Thymus (tissue), 11 donors: ENCODE data around the gene IGLL5. TPM values are rescaled to one million over a fixed set of nuclear protein-coding genes. Genes with fewer than 3 reads are reported as not detected.

Experiments
- DNase-seq, 9 donors: peaks; one replicate each; pipeline ENCODE4 v3.0.0-alpha.2; 2013; ENCODE audit warnings: low spot score in 9 of 9, low read depth in 6 of 9, missing footprints in 1 of 9
- H3K27ac ChIP-seq, 2 donors: one replicate each; pipeline ENCODE4 v1.5.1; 2013; ENCODE audit warnings: control low read depth in 1 of 2, low read depth in 1 of 2, low read length in 1 of 2, mild to moderate bottlenecking in 1 of 2, moderate library complexity in 1 of 2
- H3K27me3 ChIP-seq, 2 donors: one replicate each; pipeline ENCODE4 v1.5.1; 2013; ENCODE audit warnings: low read length in 1 of 2; ENCODE audit not compliant: control insufficient read depth in 2 of 2, insufficient read depth in 1 of 2
- H3K36me3 ChIP-seq, 2 donors: one replicate each; pipeline ENCODE4 v1.5.1; 2013; ENCODE audit warnings: low read length in 1 of 2, mild to moderate bottlenecking in 1 of 2, moderate library complexity in 1 of 2; ENCODE audit not compliant: control insufficient read depth in 2 of 2, insufficient read depth in 2 of 2
- H3K4me1 ChIP-seq, 2 donors: one replicate each; pipeline ENCODE4 v1.5.1; 2013; ENCODE audit warnings: low read length in 2 of 2; ENCODE audit not compliant: control insufficient read depth in 2 of 2, insufficient read depth in 2 of 2
- H3K4me3 ChIP-seq, 2 donors: one replicate each; pipeline ENCODE4 v1.5.1; 2013; ENCODE audit warnings: low read length in 2 of 2, control low read depth in 1 of 2, mild to moderate bottlenecking in 1 of 2
- H3K9me3 ChIP-seq, 2 donors: one replicate each; pipeline ENCODE4 v1.5.1; 2013; ENCODE audit warnings: low read length in 1 of 2, mild to moderate bottlenecking in 1 of 2; ENCODE audit not compliant: control insufficient read depth in 2 of 2, insufficient read depth in 1 of 2
- WGBS: extraction: QIAGEN DNeasy Blood & Tissue Kit; methylation state at CpG from one replicate; pipeline ENCODE4 v1.1.7; 2013; 5-methylcytosine and 5-hydroxymethylcytosine counted together
- polyA plus RNA-seq: library from polyadenylated mRNA; stranded (reverse); fragments of 200-250 nt; gene quantifications from one replicate; pipeline ENCODE4 v1.2.3, GENCODE V29; 2013
- total RNA-seq: library from RNA; stranded (reverse); fragments of 120-200 nt; gene quantifications from one replicate; pipeline ENCODE4 v1.2.4, GENCODE V29; 2013
- donor health status: healthy.

IGLL5 gene
- total and polyA plus RNA-seq, 2 donors: 2.3 to 29.9 TPM

- Histone ChIP-seq H3K4me3 (no peak overlapping the region), H3K4me1 (peaks cover 36 to 37% of the 10 kb centered on the region in 2 donors), H3K27ac (no peak overlapping the region), H3K27me3 (no peaks in the 10 kb centered on the region), H3K36me3 (no peaks in the 10 kb centered on the region), H3K9me3 (no peaks in the 10 kb centered on the region)
- DNase-seq: peak in 8 of 9 donors; percentile 61 to 86 (median 73)
- 60% methylated on average over 5 of the region's 5 CpGs for WGBS
Measured at GRCh38 chr22:22848364-22848866, 39.2 kb upstream of the IGLL5 start.

DNA sequence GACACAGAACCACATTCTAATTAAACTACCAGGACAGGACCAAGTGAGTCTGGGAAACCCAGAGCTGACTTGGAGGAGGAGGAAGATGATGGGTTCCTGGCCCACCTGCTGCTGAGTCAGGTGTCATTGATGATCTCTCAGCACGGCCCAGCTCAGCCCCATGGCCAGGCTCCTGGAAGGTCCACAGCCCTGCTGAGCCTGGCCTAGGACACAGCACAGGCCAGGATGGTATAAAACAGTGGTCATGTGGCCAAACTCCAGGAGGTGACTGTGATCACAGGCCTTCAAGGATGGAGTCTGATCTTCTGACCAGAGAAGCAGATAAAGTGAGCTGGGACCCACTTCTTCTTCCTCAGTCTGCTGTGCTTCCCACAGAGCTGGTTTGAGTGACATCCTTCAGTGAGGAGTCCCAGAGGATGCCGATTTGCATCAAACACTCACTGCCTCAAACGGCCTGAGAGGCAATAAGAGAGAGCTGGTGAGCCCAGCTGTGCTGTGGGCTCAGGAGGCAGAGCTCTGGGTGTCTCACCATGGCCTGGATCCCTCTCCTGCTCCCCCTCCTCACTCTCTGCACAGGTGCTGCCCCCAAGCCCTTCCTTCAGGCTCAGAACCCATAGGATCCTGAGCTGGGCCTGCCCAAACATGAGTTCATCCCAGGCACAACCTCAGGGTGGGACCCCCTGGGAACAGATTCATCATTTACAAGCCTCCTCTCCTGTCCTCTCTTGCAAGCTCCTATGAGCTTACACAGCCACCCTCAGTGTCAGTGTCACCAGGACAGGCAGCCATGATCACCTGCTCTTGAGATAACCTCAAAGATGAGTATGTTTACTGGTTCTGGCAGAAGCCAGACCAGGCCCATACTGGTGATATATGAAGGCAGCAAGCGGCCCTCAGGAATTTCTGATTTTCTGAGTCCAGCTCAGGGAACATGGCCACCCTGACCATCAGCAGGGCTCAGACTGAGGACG, 37.7 kb upstream of the IGLL5 start:
- Histone ChIP-seq H3K27ac (peak overlapping the region in 1 of 2 donors; percentile 1), H3K4me1 (peaks cover 40 to 47% of the 10 kb centered on the region in 2 donors), H3K27me3 (no peaks in the 10 kb centered on the region), H3K9me3 (no peaks in the 10 kb centered on the region), H3K36me3 (peaks cover 0 to 4% of the 10 kb centered on the region in 2 donors), H3K4me3 (no peak overlapping the region)
- 81% methylated on average over 5 of the region's 5 CpGs for WGBS
- DNase-seq: no peak

GRCh38 chr22:22851969-22852368, 35.6 kb upstream of the IGLL5 start:
- DNase-seq: no peak
- H3K27me3 ChIP-seq: no peaks in the 10 kb centered on the region
- no peak overlapping the region for H3K27ac ChIP-seq
- peaks cover 0 to 4% of the 10 kb centered on the region in 2 donors for H3K36me3 ChIP-seq
- peaks cover 58 to 67% of the 10 kb centered on the region in 2 donors for H3K4me1 ChIP-seq
- H3K9me3 ChIP-seq: no peaks in the 10 kb centered on the region
- WGBS: 97% methylated on average over 5 of the region's 5 CpGs
- H3K4me3 ChIP-seq: no peak overlapping the region

DNA sequence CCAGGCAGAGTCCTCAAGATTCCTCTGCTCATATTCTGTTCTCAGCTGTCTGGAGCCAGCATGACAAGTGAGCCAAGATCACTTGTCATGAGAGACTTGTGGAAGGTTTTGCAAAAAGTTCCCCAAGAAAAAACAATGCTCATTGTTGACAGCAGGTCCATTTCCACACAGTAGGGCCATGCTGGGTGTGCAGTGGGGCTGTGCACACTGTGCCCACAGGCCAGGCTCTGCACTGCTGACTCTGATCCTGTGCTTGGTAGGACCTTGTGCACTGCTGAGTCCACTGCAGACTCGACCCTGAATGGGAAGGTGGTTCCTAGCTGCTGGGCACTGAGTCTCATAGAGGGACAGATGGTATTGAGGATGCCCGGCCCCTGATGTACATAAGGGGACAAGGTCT, 33.9 kb upstream of the IGLL5 start:
- WGBS: 91% methylated on average over 2 of the region's 2 CpGs
- no peak overlapping the region for H3K27ac ChIP-seq
- peaks cover 66 to 75% of the 10 kb centered on the region in 2 donors for H3K4me1 ChIP-seq
- H3K27me3 ChIP-seq: no peaks in the 10 kb centered on the region
- peaks cover 0 to 4% of the 10 kb centered on the region in 2 donors for H3K36me3 ChIP-seq
- no peaks in the 10 kb centered on the region for H3K9me3 ChIP-seq
- no peak for DNase-seq
- H3K4me3 ChIP-seq: no peak overlapping the region

GRCh38 chr22:22854466-22854865, 33.1 kb upstream of the IGLL5 start:
- no peak overlapping the region for H3K4me3 ChIP-seq
- H3K4me1 ChIP-seq: peaks cover 63 to 72% of the 10 kb centered on the region in 2 donors
- no peak for DNase-seq
- WGBS: 97% methylated on average over 8 of the region's 8 CpGs
- no peak overlapping the region for H3K27ac ChIP-seq
- peaks cover 0 to 4% of the 10 kb centered on the region in 2 donors for H3K36me3 ChIP-seq
- H3K9me3 ChIP-seq: no peaks in the 10 kb centered on the region
- no peaks in the 10 kb centered on the region for H3K27me3 ChIP-seq

DNA sequence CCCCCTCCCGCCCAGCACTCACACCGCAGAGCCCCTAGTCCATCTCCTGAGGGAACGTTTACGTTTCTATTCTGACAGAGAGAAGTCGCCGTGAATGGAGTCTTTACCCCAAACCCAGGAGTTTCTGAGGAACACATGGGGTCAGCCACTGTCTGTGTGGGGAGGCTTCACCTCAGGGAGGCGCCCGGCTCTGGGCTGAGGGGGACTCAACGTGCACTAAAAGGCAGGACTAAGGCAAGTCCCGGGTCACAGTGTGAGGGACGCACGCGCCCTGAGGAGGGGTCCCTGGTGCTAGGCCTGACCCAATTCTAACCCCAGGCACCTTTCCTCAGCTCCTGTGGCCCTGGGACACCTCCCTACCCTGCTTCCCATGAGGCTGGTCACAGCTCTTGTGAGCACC, 32.5 kb upstream of the IGLL5 start:
- no peak overlapping the region for H3K27ac ChIP-seq
- no peak overlapping the region for H3K4me3 ChIP-seq
- H3K9me3 ChIP-seq: no peaks in the 10 kb centered on the region
- peaks cover 0 to 4% of the 10 kb centered on the region in 2 donors for H3K36me3 ChIP-seq
- no peaks in the 10 kb centered on the region for H3K27me3 ChIP-seq
- 94% methylated on average over 13 of the region's 13 CpGs for WGBS
- DNase-seq: no peak
- peaks cover 61 to 70% of the 10 kb centered on the region in 2 donors for H3K4me1 ChIP-seq

- DNase-seq: peak in 4 of 9 donors; percentile 50 to 78 (median 72)
- WGBS: 71% methylated on average over 5 of the region's 5 CpGs
- H3K27me3 ChIP-seq: no peaks in the 10 kb centered on the region
- no peaks in the 10 kb centered on the region for H3K9me3 ChIP-seq
- H3K36me3 ChIP-seq: peaks cover 0 to 4% of the 10 kb centered on the region in 2 donors
- H3K27ac ChIP-seq: peak overlapping the region in 1 of 2 donors; percentile 71
- H3K4me3 ChIP-seq: no peak overlapping the region
- H3K4me1 ChIP-seq: peaks cover 57 to 64% of the 10 kb centered on the region in 2 donors
Measured at GRCh38 chr22:22855617-22856308, 31.9 kb upstream of the IGLL5 start.

DNA sequence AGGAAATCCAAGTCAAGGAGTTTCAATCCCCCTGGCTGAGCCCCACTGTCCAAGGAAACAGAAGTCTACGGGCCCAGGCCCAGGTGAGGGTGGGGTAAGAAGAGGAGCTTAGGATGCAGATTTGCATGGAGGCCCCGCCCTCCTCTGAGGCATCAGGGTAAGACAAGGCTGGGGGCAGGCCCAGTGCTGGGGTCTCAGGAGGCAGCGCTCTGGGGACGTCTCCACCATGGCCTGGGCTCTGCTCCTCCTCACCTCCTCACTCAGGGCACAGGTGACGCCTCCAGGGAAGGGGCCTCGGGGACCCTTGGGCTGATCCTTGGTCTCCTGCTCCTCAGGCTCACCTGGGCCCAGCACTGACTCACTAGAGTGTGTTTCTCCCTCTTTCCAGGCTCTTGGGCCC, 31.3 kb upstream of the IGLL5 start:
- H3K27ac ChIP-seq: peak overlapping the region in 1 of 2 donors; percentile 71
- H3K4me3 ChIP-seq: no peak overlapping the region
- H3K27me3 ChIP-seq: no peaks in the 10 kb centered on the region
- WGBS: 95% methylated on average over 6 of the region's 6 CpGs
- H3K4me1 ChIP-seq: peaks cover 58 to 63% of the 10 kb centered on the region in 2 donors
- DNase-seq: no peak
- H3K9me3 ChIP-seq: no peaks in the 10 kb centered on the region
- H3K36me3 ChIP-seq: peaks cover 0 to 4% of the 10 kb centered on the region in 2 donors
